Stimulated activated CD8-positive, alpha-beta memory T cell treated with anti-CD3 and anti-CD28 coated beads, Interleukin-2, amount 100 ng/mL, for 48 hours (primary cell): ENCODE results near the gene MTMR11.

Experiments used
- DNase-seq, 2 donors: peaks; one replicate each; pipeline ENCODE4 v3.0.0-alpha.2; 2020; ENCODE audit warnings: low read depth in 2 of 2

The MTMR11 gene

GRCh38 chr1:149936992-149937705, 470 bp upstream of the MTMR11 start:
- DNase-seq = no peak

GRCh38 chr1:149934356-149934755, 2.3 kb downstream of the MTMR11 start:
- DNase-seq = no peak

GRCh38 chr1:149933208-149933607, 3.5 kb downstream of the MTMR11 start:
- no peak for DNase-seq

GRCh38 chr1:149932474-149932873, 4.2 kb downstream of the MTMR11 start:
- no peak for DNase-seq

- DNase-seq = no peak
Measured at GRCh38 chr1:149931212-149931790, 5.4 kb downstream of the MTMR11 start.

- no peak for DNase-seq
Measured at GRCh38 chr1:149929856-149930255, 6.8 kb downstream of the MTMR11 start.

GRCh38 chr1:149928401-149928724, 8.3 kb downstream of the MTMR11 start:
- no peak for DNase-seq

- peak; percentile 90 to 94 for DNase-seq
Measured at GRCh38 chr1:149927563-149928400, 8.9 kb downstream of the MTMR11 start, which contains the start of gene SF3B4. Gene SF3B4 (minus strand): TSS chr1:149927803. CDS start chr1:149927759, 44 bp downstream.

- no peak for DNase-seq
Measured at GRCh38 chr1:149927056-149927562, 9.6 kb downstream of the MTMR11 start.

GRCh38 chr1:149926296-149926695, 10.4 kb downstream of the MTMR11 start:
- no peak for DNase-seq

- no peak for DNase-seq
Measured at GRCh38 chr1:149925751-149926150, 10.9 kb downstream of the MTMR11 start.

GRCh38 chr1:149925345-149925744, 11.3 kb downstream of the MTMR11 start:
- DNase-seq = no peak

GRCh38 chr1:149923626-149924025, 13.1 kb downstream of the MTMR11 start:
- no peak for DNase-seq

- peak; percentile 17 to 23 for DNase-seq
Measured at GRCh38 chr1:149917571-149918144, 19.0 kb downstream of the MTMR11 start, which contains the start of gene SV2A. Gene SV2A (minus strand): TSS chr1:149917844. CDS start chr1:149913840, 4,004 bp downstream.

GRCh38 chr1:149916898-149917252, 19.8 kb downstream of the MTMR11 start:
- DNase-seq = no peak

GRCh38 chr1:149916193-149916897, 20.3 kb downstream of the MTMR11 start:
- no peak for DNase-seq

- no peak for DNase-seq
Measured at GRCh38 chr1:149915429-149916192, 21.1 kb downstream of the MTMR11 start.

GRCh38 chr1:149914545-149914944, 22.1 kb downstream of the MTMR11 start:
- DNase-seq = no peak

- DNase-seq = no peak
Measured at GRCh38 chr1:149906570-149907075, 30.1 kb downstream of the MTMR11 start.

- DNase-seq = no peak
Measured at GRCh38 chr1:149903836-149904491, 32.7 kb downstream of the MTMR11 start.
